GM21381 (cell line): Measurements from ENCODE around the gene FBXO4.
"Not testable (repeated sequence)": the region's sequence is repeated elsewhere in the genome, so short reads cannot be mapped to it uniquely, and the experiment has no call there.

Source experiments
- ATAC-seq: cut with Tn5 transposase; IDR thresholded peaks from one replicate; pipeline ENCODE4 v1.9.1; 2021; ENCODE audit warnings: mild to moderate bottlenecking, moderate library complexity; ENCODE audit not compliant: unreplicated experiment

The FBXO4 gene

DNA sequence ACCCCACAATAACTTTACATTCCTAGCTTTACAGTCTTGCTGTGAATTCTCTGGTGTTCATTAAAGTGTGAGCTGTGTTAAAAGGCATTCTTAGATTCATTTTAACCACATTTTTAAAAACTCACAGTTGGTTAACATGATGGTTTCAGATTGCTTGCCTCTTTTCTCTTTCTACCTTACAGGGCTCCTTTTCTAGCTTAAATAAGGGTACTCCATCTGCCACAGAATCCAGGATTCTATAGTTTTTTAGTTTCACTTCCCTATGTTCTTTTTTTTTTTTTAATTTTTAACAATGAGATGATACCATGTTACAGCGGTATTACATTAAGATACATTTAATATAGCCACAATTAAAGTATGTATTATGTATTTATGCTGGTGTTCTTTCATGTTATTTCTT is 3.9 kb upstream of the FBXO4 start:
- no peak for ATAC-seq

- ATAC-seq, result no peak
Measured at GRCh38 chr5:41921874-41922273, 3.2 kb upstream of the FBXO4 start.

GRCh38 chr5:41924526-41924871 is 582 bp upstream of the FBXO4 start:
- no peak for ATAC-seq

DNA sequence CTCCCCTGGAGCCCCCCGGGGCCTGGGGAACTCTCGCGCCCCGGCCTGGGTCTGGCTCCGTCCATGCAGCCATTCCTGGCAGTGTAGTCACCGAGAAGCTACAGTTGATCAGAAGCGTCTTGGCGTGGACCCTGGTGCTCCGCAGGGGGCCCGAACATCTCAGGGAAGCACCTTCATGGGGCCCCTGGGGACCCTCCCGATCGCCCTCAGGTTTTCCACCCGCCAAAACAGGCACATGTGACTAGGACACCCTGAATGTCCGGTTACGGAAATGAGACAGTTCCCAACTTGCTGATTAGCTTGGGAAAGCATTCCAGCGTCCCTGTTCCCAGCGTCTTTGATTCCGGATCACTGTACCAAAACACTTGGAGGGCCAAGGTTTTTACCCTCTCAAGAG is 472 bp downstream of the FBXO4 start:
- ATAC-seq, result peak; percentile 19

DNA sequence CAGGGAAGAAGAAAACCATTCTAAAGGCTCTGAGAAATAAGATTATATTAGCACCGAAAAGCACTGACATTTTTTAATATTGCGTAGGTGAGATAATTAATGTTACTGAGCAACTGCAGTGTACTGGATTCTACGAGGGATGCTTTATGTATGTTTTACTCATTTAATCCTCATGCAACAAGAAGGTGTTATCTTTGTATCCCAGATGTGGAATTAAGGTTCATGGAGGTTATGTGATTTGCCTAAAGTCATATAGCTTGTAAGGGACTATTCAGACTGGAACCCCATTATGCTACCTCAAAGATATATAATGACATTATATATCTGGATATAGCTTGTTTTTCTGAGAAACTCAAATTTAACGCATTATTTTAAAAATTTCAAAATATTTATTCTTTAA is 2.5 kb downstream of the FBXO4 start:
- no peak for ATAC-seq

- ATAC-seq, result no peak
Measured at GRCh38 chr5:41929035-41929434, 4.0 kb downstream of the FBXO4 start.

- no peak for ATAC-seq
Measured at GRCh38 chr5:41932770-41933169, 7.7 kb downstream of the FBXO4 start.

DNA sequence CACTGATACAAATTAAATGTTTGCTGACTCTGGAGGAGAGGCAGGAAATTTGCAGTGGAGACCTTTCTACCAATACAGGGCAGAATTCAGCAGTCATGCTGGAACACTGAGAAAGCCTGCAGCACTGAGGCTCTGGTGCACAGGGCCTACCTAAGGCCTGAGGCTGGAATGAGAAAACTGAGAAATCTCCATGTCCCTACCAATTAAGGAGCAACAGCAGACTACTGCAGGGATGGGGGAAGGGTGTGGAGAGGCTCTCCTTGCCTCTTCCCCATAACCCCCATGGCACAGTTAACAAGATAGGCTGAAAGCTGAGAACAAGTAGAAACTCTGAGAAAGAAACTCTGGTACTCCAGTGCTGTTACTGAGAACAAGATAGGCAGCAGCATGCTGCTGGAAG is 10.5 kb downstream of the FBXO4 start:
- no peak for ATAC-seq

DNA sequence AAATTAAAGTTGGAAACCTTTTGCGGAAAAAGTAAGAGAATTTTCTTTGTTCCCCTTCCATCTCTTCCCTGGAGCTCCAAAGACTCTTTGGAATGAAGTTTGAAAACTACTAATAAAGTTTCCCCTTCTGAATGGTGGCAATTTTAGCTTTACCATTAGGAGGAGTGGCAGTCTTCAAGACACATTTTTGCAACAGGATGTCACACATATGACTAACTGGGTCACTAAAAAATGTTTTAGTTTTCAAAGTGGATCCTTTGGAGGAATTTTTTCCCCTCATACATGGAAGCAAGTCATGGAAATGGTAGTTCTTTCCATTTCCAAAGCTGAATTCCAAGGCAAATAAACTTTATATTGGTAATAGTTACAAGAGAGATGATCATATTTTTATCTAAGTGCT is 15.6 kb downstream of the FBXO4 start:
- no peak for ATAC-seq

- ATAC-seq, result not testable (repeated sequence)
Measured at GRCh38 chr5:41945332-41945955, 20.4 kb downstream of the FBXO4 start.

- ATAC-seq, result no peak
Measured at GRCh38 chr5:41951224-41951623, 26.1 kb downstream of the FBXO4 start.

GRCh38 chr5:41954286-41954685 is 29.2 kb downstream of the FBXO4 start:
- ATAC-seq, result no peak

DNA sequence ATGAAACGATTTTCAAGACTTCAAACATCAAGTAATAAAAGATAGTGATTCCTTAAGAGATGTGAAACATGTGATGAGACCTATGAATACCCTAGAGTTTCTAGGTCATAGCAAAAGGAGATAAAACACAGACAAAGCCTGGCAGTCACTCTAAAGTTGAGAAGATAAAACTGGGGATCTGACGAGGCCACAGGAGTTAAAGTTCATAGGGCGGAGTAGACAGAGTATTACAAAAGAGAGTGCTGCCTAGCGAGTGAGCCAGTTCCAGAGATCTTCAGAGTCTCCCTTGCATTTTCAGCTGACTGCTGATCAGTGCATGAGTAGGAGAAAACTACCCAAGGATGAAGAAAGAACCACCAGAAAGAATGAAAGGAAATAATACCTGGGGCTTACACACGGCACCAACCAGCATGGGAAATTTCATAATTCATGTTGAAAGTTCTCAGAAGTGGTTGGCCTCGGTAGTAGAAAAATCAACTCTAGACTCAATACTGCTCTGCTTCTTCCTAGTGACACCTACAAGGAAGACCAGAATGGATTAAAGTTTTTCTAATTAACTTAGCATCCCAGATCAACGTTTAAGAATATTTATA is 30.4 kb downstream of the FBXO4 start:
- ATAC-seq, result no peak

DNA sequence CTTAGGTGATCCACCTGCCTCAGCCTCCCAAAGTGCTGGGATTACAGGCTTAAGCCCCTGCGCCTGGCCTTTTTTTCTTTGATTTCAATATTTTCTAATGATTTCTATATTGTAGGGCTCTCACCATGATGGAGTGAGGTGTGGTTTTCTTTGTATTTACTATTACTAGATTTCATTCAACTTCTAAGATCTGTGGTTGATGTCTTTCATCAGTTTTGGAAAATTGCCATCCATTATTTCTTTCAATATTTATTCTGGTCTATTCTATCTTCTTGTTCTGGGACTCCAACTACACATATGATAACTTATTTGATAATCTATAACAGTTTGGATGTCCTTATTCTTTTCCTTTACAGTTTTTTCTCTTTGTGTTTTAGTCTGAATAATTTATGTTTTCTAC is 31.9 kb downstream of the FBXO4 start:
- no peak for ATAC-seq

- ATAC-seq, result no peak
Measured at GRCh38 chr5:41960481-41960880, 35.4 kb downstream of the FBXO4 start.

DNA sequence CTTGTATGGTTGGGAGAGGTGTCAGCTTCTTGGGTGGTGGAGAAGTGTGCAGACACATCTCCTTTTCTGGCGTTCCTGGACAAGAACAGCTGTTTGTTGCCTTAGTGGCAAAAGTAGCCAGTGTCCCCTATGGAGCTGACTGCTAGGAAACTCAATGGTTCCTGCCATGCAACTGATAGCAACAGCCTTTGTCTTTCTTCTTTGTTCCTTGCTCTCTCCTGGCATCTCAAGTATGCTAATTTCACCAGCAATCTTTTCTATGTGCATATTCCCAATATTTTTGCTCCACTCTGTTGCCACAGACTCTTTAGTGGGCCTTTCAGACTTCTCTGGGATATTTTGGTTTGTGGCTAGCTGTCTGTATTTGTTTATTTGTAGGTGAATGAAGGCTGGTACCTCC is 36.7 kb downstream of the FBXO4 start:
- ATAC-seq, result no peak

GRCh38 chr5:41962491-41962890 is 37.4 kb downstream of the FBXO4 start:
- ATAC-seq, result no peak

- ATAC-seq, result no peak
Measured at GRCh38 chr5:41966401-41967105, 41.5 kb downstream of the FBXO4 start.

DNA sequence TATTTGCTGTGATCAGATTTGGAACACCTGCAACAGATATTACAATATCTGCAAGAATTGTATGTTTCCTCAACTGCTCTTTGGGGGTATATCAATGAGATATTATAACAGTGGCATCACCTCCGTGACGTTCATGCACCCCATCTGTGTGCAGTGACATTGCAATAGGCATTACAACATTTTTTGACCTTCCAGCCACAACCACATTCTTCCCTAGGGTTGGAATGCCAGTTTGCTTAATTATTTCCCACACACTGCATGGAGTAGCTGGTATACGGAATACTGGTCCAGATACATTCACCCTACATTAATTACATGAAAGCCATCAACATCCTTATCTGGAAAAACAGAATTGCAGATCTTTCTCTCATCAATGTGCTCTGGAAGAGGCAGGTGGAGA is 42.3 kb downstream of the FBXO4 start:
- no peak for ATAC-seq

DNA sequence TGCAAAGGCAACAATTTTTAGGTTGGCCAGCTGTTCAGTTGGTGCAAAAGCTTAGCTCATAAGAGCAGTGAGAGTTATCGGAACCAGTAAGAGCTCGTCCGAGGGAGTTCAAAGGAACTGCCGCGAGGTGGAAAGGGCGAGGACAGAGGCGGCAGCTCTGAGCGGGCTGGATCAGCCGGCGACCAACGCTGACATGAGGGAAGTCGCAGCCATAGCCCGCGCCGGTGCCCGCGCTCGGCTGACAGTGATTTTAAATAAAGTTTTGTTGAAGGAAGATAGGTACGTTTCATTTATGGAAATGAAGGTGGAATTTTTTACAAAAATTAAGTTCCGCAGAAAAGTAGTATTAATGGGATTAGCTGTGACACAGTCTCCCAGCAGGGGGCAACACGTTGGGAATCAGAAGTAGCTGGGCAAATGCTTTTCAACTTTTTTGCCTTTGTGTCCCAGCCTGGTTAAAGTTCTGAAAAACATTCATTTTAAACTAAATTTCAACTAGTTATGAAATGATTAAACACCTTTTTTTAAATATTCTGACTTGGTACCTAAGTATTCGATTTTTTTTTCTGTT is 43.2 kb downstream of the FBXO4 start:
- no peak for ATAC-seq

- no peak for ATAC-seq
Measured at GRCh38 chr5:41973087-41973486, 48.0 kb downstream of the FBXO4 start.

DNA sequence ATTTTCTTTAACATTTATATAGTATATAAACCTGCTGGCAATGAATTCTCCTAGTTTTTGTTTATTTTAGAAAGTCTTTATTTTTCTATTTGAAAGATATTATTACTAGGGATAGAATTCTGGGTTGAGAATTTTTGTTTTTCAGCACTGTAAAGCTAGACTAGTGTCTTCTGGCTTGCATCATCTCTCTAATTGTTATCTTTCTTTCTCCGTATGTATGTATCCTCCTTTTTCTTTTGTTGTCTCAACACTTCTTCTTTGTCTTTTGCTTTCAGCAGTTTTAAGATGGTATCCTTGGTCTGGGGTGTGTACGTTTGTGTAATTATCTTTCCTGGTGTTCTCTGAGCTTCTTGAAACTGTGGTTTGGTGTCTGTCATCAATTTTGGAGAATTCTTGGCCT is 48.8 kb downstream of the FBXO4 start:
- ATAC-seq, result no peak
